K562 (cell line): ENCODE results near the gene IPO8. TPM values are rescaled to one million over a fixed set of nuclear protein-coding genes. Genes with fewer than 3 reads are reported as not detected.

Source experiments
- ATAC-seq: fragments of 200-7000 bp; cut with Tn5 transposase; 3 replicates; pipeline ENCODE4 v1.9.1; 2020; ENCODE audit warnings: moderate library complexity
- BruUV-seq: library from RNA; stranded (reverse); fragments of 400-500 nt; replicated peaks from 2 replicates; lab custom pipeline; 2021; lab: Mats Ljungman, UMichigan
- CTCF ChIA-PET: fragments of 300-600 bp; formaldehyde crosslinking; extraction: SDS; loops from one replicate; lab custom pipeline; 2021; ENCODE audit warnings: low intra/inter-chr PET ratio; lab: Yijun Ruan, JAX
- POLR2A ChIA-PET: fragments of 300-600, 350-650 bp; sonication (Branson Sonifier 250); formaldehyde crosslinking; extraction: SDS; loops from one replicate; lab custom pipeline; 2021; ENCODE audit warnings: antibody characterized with exemption, inconsistent platforms; lab: Yijun Ruan, JAX
- DNase-seq, 4 experiments: peaks; one replicate each; pipeline versions ENCODE4 v3.0.0 to v3.0.0-alpha.2; 2011 to 2018; ENCODE audit warnings: low spot score in 3 of 4, mixed read lengths in 3 of 4; ENCODE audit errors: extremely low read depth in 1 of 4
- FAIRE-seq: peaks from 2 replicates; lab custom pipeline; 2011; peaks lifted over from hg19 to GRCh38; lab: Jason Lieb, UNC
- H2AFZ ChIP-seq: 2 replicates; pipeline ENCODE4 v1.6.0; 2011; ENCODE audit warnings: low read depth, low read length, control low read depth, inconsistent platforms
- H3K27ac ChIP-seq: fragments of 200-600 bp; 3 replicates; pipeline ENCODE4 v1.8.0; 2011; ENCODE audit warnings: low read depth, mild to moderate bottlenecking, control low read depth, inconsistent platforms, low read length, moderate library complexity, mixed read lengths; ENCODE audit errors: extremely low read depth
- H3K27me3 ChIP-seq, 2 experiments: fragments of 300-600 bp in 1 of 2; 2 replicates in 1 of 2; 3 replicates in 1 of 2; pipeline versions ENCODE4 v1.6.0 to v1.8.0; 2011; ENCODE audit warnings: inconsistent platforms in 2 of 2, low read length in 2 of 2, mild to moderate bottlenecking in 1 of 2, mixed read lengths in 1 of 2, moderate library complexity in 1 of 2; ENCODE audit not compliant: control insufficient read depth in 2 of 2, insufficient read depth in 2 of 2
- H3K36me3 ChIP-seq: fragments of 300-600 bp; 3 replicates; pipeline ENCODE4 v1.8.0; 2011; ENCODE audit warnings: mild to moderate bottlenecking, low read length, inconsistent platforms; ENCODE audit not compliant: control insufficient read depth, insufficient read depth
- H3K4me1 ChIP-seq, 2 experiments: fragments of 200-600 bp in 1 of 2; replicated peaks in 1 of 2; 2 replicates in 1 of 2; 3 replicates in 1 of 2; pipeline versions ENCODE4 v1.5.1 to v1.8.0; 2011; ENCODE audit warnings: inconsistent platforms in 2 of 2, low read length in 2 of 2, mild to moderate bottlenecking in 1 of 2, mixed read lengths in 1 of 2, moderate library complexity in 1 of 2; ENCODE audit not compliant: control insufficient read depth in 2 of 2, insufficient read depth in 2 of 2
- H3K4me2 ChIP-seq: 2 replicates; pipeline ENCODE4 v1.6.1; 2011; ENCODE audit warnings: low read length, control low read depth, inconsistent platforms, mixed read lengths; ENCODE audit not compliant: insufficient read depth
- H3K4me3 ChIP-seq: fragments of 200-600 bp; sonication (generic), shearing (Covaris generic); 2 replicates; pipeline ENCODE4 v1.5.1; 2016; ENCODE audit warnings: control low read depth, inconsistent platforms
- H3K79me2 ChIP-seq: fragments of 200-600 bp; 3 replicates; pipeline ENCODE4 v1.8.0; 2011; ENCODE audit warnings: low read length, inconsistent platforms; ENCODE audit not compliant: control insufficient read depth, insufficient read depth
- H3K9ac ChIP-seq, 2 experiments: 2 replicates each; pipeline versions ENCODE4 v1.6.0 to v1.6.1; 2011; ENCODE audit warnings: low read depth in 2 of 2, low read length in 2 of 2, control low read depth in 1 of 2, inconsistent platforms in 1 of 2, mild to moderate bottlenecking in 1 of 2, mixed read lengths in 1 of 2; ENCODE audit not compliant: insufficient read depth in 1 of 2
- H3K9me1 ChIP-seq: one replicate; pipeline ENCODE4 v1.6.0; 2011; ENCODE audit warnings: inconsistent platforms, mild to moderate bottlenecking, low read length, moderate library complexity; ENCODE audit not compliant: control insufficient read depth, insufficient read depth
- H3K9me3 ChIP-seq: replicated peaks from 2 replicates; pipeline ENCODE4 v1.5.1; 2011; ENCODE audit warnings: low read depth, low read length, inconsistent platforms; ENCODE audit not compliant: control insufficient read depth, insufficient read depth
- H4K20me1 ChIP-seq: replicated peaks from 2 replicates; pipeline ENCODE4 v1.6.1; 2011; ENCODE audit warnings: low read length, inconsistent platforms, mixed read lengths; ENCODE audit not compliant: control insufficient read depth, insufficient read depth
- C11orf30 ChIP-seq: fragments of 450-650 bp; IDR thresholded peaks from 2 replicates; pipeline ENCODE4 v1.6.1; 2016; ENCODE audit warnings: low read depth, mild to moderate bottlenecking
- GTF2F1 ChIP-seq: IDR thresholded peaks from 2 replicates; pipeline ENCODE4 v1.6.1; 2011; ENCODE audit warnings: low read depth, low read length, improper control_type of control experiment
- IRF2 ChIP-seq: sonication (generic); formaldehyde crosslinking; IDR thresholded peaks from 2 replicates; pipeline ENCODE4 v1.8.1; 2022; ENCODE audit warnings: mild to moderate bottlenecking, missing genetic modification reagents
- MAFF ChIP-seq: IDR thresholded peaks from 2 replicates; pipeline ENCODE4 v1.6.1; 2012; ENCODE audit warnings: low read length, improper control_type of control experiment
- MAFG ChIP-seq: fragments of 450-650 bp; conservative IDR thresholded peaks from 2 replicates; pipeline ENCODE4 v1.6.1; 2016; ENCODE audit warnings: missing genetic modification characterization, missing compliant biosample characterization
- MAFK ChIP-seq: IDR thresholded peaks from 2 replicates; pipeline ENCODE4 v1.6.1; 2011; ENCODE audit warnings: low read length, improper control_type of control experiment
- NCOA6 ChIP-seq: fragments of 450-650 bp; IDR thresholded peaks from 2 replicates; pipeline ENCODE4 v1.6.1; 2017; ENCODE audit warnings: mild to moderate bottlenecking
- NFXL1 ChIP-seq: fragments of 450-650 bp; formaldehyde crosslinking; IDR thresholded peaks from 2 replicates; pipeline ENCODE4 v1.4.0; 2021; ENCODE audit warnings: mild to moderate bottlenecking
- SRSF7 ChIP-seq: fragments of 200-400 bp; formaldehyde crosslinking; optimal IDR thresholded peaks from 2 replicates; pipeline ENCODE3; 2017; ENCODE audit warnings: mild to moderate bottlenecking, low read depth, low read length
- ZNF3 ChIP-seq: fragments of 250-450 bp; sonication (Bioruptor Pico); IDR thresholded peaks from 2 replicates; pipeline ENCODE4 v1.5.0; 2021; ENCODE audit warnings: mild to moderate bottlenecking, moderate library complexity
- ZNF316 ChIP-seq: fragments of 450-650 bp; IDR thresholded peaks from 2 replicates; pipeline ENCODE4 v1.6.1; 2016
- ZNF408 ChIP-seq: fragments of 250-450 bp; sonication (Bioruptor Pico); IDR thresholded peaks from 2 replicates; pipeline ENCODE4 v1.4.0; 2020; ENCODE audit warnings: low read depth, mild to moderate bottlenecking, moderate library complexity
- ZNF780A ChIP-seq: fragments of 250-450 bp; sonication (Bioruptor Pico); IDR thresholded peaks from 2 replicates; pipeline ENCODE4 v1.5.0; 2021; ENCODE audit warnings: mild to moderate bottlenecking
- WGBS: fragments of 100-300 bp; shearing (Covaris generic); methylation state at CpG from one replicate; pipeline ENCODE4 v1.1.6; 2016; ENCODE audit warnings: low coverage, mixed read lengths; ENCODE audit not compliant: insufficient coverage; ENCODE audit errors: missing lambda C conversion rate; 5-methylcytosine and 5-hydroxymethylcytosine counted together
- in situ Hi-C: fragments of 300-500 bp; cut with MboI; formaldehyde crosslinking; loops from 4 replicates; pipeline ENCODE4 v1.15.0; 2018; ENCODE audit warnings: inconsistent platforms, mixed read lengths
- intact Hi-C: fragments of 100-400 bp; cut with micrococcal nuclease; formaldehyde crosslinking; loops from 2 replicates; pipeline ENCODE4 v1.14.2; 2022
- polyA plus RNA-seq, 8 experiments: library from polyadenylated mRNA; depleted of rRNA in 4 of 8; stranded (reverse) in 5 of 8; unstranded in 3 of 8; fragments of >200 nt; fragmentation: Nextera tagmentation in 2 of 8; fragmentation: Illumina TruSeq in 1 of 8; extraction: Ambion mirVana in 2 of 8; extraction: Trizol in 1 of 8; gene quantifications; 2 replicates each; pipeline versions ENCODE4 v1.2.1 to v1.2.3, GENCODE V29; 2011 to 2014; ENCODE audit warnings: inconsistent platforms in 1 of 8, missing spikeins in 1 of 8
- total RNA-seq, 7 experiments: library from RNA; depleted of rRNA in 6 of 7; stranded (reverse); fragments of >200 nt in 6 of 7; fragmentation: Illumina TruSeq in 2 of 7; extraction: Trizol in 2 of 7; gene quantifications; 2 replicates each; pipeline versions ENCODE4 v1.2.1 to v1.2.3, GENCODE V29; 2011 to 2021; ENCODE audit warnings: low replicate concordance in 1 of 7
- TF ChIP-seq, protein P1 (sequence below): sonication (generic); formaldehyde crosslinking; IDR thresholded peaks from 2 replicates; pipeline ENCODE4 v1.8.0; 2023; ENCODE audit warnings: mild to moderate bottlenecking, missing genetic modification reagents
- TF ChIP-seq, protein P2 (sequence below): fragments of 150-350 bp; conservative IDR thresholded peaks from 2 replicates; pipeline ENCODE4 v1.6.1; 2014; ENCODE audit warnings: low read length
- TF ChIP-seq, protein P3 (sequence below): sonication (generic); formaldehyde crosslinking; IDR thresholded peaks from 2 replicates; pipeline ENCODE4 v1.8.0; 2022; ENCODE audit warnings: mild to moderate bottlenecking, low read depth, missing genetic modification reagents

IPO8 gene
- total and polyA plus RNA-seq, 9 of the 15 experiments (the other 6 are each of a cell fraction or from before 2014, with no cell fraction given), result 6.5 to 39.6 (median 24.7) TPM

GRCh38 chr12:30700216-30700900 is 4.7 kb upstream of the IPO8 start:
- WGBS, result 26% methylated on average over 6 of the region's 6 CpGs
- POLR2A ChIA-PET, result interaction anchor here (0.6 to 1.0 kb wide), 2 partner anchors 93 to 417 kb away, joined by 3 read pairs; no protein-coding TSS in a partner anchor
- peaks cover 0 to 6% of the 10 kb centered on the region in 2 experiments; a peak in 3 of 5 replicates for H3K4me1 ChIP-seq
- intact Hi-C loops (no loop called here), in situ Hi-C loops (no loop called here)
- peak; percentile 40; the same call in 1 of the 2 replicates for TF ChIP-seq MAFK
- TF ChIP-seq NCOA6, result no peak
- no peak for TF ChIP-seq NFXL1 (CRISPR knock-in tag)
- no peak for TF ChIP-seq GTF2F1
- TF ChIP-seq, protein P1, sequence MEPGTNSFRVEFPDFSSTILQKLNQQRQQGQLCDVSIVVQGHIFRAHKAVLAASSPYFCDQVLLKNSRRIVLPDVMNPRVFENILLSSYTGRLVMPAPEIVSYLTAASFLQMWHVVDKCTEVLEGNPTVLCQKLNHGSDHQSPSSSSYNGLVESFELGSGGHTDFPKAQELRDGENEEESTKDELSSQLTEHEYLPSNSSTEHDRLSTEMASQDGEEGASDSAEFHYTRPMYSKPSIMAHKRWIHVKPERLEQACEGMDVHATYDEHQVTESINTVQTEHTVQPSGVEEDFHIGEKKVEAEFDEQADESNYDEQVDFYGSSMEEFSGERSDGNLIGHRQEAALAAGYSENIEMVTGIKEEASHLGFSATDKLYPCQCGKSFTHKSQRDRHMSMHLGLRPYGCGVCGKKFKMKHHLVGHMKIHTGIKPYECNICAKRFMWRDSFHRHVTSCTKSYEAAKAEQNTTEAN (CRISPR knock-in tag), result no peak
- no peak for TF ChIP-seq ZNF408
- TF ChIP-seq, protein P2, sequence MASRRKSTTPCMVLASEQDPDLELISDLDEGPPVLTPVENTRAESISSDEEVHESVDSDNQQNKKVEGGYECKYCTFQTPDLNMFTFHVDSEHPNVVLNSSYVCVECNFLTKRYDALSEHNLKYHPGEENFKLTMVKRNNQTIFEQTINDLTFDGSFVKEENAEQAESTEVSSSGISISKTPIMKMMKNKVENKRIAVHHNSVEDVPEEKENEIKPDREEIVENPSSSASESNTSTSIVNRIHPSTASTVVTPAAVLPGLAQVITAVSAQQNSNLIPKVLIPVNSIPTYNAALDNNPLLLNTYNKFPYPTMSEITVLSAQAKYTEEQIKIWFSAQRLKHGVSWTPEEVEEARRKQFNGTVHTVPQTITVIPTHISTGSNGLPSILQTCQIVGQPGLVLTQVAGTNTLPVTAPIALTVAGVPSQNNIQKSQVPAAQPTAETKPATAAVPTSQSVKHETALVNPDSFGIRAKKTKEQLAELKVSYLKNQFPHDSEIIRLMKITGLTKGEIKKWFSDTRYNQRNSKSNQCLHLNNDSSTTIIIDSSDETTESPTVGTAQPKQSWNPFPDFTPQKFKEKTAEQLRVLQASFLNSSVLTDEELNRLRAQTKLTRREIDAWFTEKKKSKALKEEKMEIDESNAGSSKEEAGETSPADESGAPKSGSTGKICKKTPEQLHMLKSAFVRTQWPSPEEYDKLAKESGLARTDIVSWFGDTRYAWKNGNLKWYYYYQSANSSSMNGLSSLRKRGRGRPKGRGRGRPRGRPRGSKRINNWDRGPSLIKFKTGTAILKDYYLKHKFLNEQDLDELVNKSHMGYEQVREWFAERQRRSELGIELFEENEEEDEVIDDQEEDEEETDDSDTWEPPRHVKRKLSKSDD, result no peak
- peak; percentile 70 for TF ChIP-seq MAFG (tag)
- TF ChIP-seq MAFF, result peak; percentile 46
- TF ChIP-seq, protein P3, sequence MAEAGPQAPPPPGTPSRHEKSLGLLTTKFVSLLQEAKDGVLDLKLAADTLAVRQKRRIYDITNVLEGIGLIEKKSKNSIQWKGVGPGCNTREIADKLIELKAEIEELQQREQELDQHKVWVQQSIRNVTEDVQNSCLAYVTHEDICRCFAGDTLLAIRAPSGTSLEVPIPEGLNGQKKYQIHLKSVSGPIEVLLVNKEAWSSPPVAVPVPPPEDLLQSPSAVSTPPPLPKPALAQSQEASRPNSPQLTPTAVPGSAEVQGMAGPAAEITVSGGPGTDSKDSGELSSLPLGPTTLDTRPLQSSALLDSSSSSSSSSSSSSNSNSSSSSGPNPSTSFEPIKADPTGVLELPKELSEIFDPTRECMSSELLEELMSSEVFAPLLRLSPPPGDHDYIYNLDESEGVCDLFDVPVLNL (CRISPR knock-in tag), result no peak
- TF ChIP-seq C11orf30, result peak; percentile 64
- TF ChIP-seq IRF2 (CRISPR knock-in tag), result no peak
- peak; percentile 84 for TF ChIP-seq ZNF316
- no peak for TF ChIP-seq ZNF780A (CRISPR knock-in tag)
- TF ChIP-seq ZNF3 (CRISPR knock-in tag), result no peak
- TF ChIP-seq SRSF7, result no peak
- DNase-seq (no peak), FAIRE-seq (no peak), ATAC-seq (no peak)
- no peaks in the 10 kb centered on the region for H4K20me1 ChIP-seq
- no peaks in the 10 kb centered on the region for H3K27me3 ChIP-seq
- H2AFZ ChIP-seq, result no peak overlapping the region
- H3K4me2 ChIP-seq, result no peak overlapping the region
- peaks cover 3% of the 10 kb centered on the region for H3K79me2 ChIP-seq
- no peaks in the 10 kb centered on the region for H3K9me3 ChIP-seq
- no peaks in the 10 kb centered on the region for H3K9me1 ChIP-seq
- no peak overlapping the region for H3K4me3 ChIP-seq
- CTCF ChIA-PET, result no interaction called here
- BruUV-seq, result no TSS peak
- no peaks in the 10 kb centered on the region for H3K36me3 ChIP-seq
- no peak overlapping the region for H3K27ac ChIP-seq
- no peak overlapping the region for H3K9ac ChIP-seq
